Thyroid gland (tissue), 4 donors: ENCODE results near the gene SORL1-AS1.
A peak's percentile ranks its signal among the peaks of the same experiment; 100 is the strongest.

Source experiments
- DNase-seq, 2 donors: peaks; one replicate each; pipeline ENCODE4 v3.0.0-alpha.2; 2019
- H3K27ac ChIP-seq, 3 donors: fragments of 200-600 bp; sonication (generic); 1 replicate in 2 of 3; 2 replicates in 1 of 3; pipeline ENCODE4 v1.5.1; 2016 to 2019; ENCODE audit warnings: mild to moderate bottlenecking in 1 of 3, moderate library complexity in 1 of 3
- H3K27me3 ChIP-seq: fragments of 200-600 bp; sonication (generic); one replicate; pipeline ENCODE4 v1.5.1; 2019
- H3K36me3 ChIP-seq, 2 donors: fragments of 200-600 bp; sonication (generic); one replicate each; pipeline ENCODE4 v1.5.1; 2016 to 2019
- H3K4me1 ChIP-seq, 2 donors: fragments of 200-600 bp; sonication (generic); one replicate each; pipeline ENCODE4 v1.5.1; 2017 to 2019
- H3K4me3 ChIP-seq, 3 donors: fragments of 200-600 bp; sonication (generic); replicated peaks in 1 of 3; 1 replicate in 2 of 3; 2 replicates in 1 of 3; pipeline ENCODE4 v1.5.1; 2016; ENCODE audit warnings: mild to moderate bottlenecking in 1 of 3
- H3K9me3 ChIP-seq: fragments of 200-600 bp; sonication (generic); one replicate; pipeline ENCODE4 v1.5.1; 2017
- CTCF ChIP-seq, 6 experiments: fragments of 200-600 bp in 3 of 6; fragments of 450-650 bp in 3 of 6; sonication (generic) in 3 of 6; IDR thresholded peaks; one replicate each; pipeline ENCODE4 v1.5.1; 2016 to 2019; ENCODE audit warnings: antibody characterized with exemption in 6 of 6, mild to moderate bottlenecking in 2 of 6, inconsistent platforms in 1 of 6, moderate library complexity in 1 of 6
- POLR2A ChIP-seq, 2 donors: fragments of 450-650 bp; IDR thresholded peaks; one replicate each; pipeline ENCODE4 v1.6.1; 2017; ENCODE audit warnings: antibody characterized with exemption in 2 of 2, mild to moderate bottlenecking in 2 of 2, moderate library complexity in 1 of 2
- WGBS, 2 donors: methylation state at CpG; one replicate each; pipeline ENCODE4 v1.1.5; 2017; 5-methylcytosine and 5-hydroxymethylcytosine counted together
- intact Hi-C: fragments of 100-400 bp; cut with DNase I; formaldehyde crosslinking; loops from one replicate; pipeline ENCODE4 v1.15.1; 2023

The SORL1-AS1 gene

GRCh38 chr11:121431820-121432526 lies 20.8 kb downstream of the SORL1-AS1 start:
- H3K4me3 ChIP-seq, result no peak overlapping the region
- H3K4me1 ChIP-seq, result peaks cover 5 to 12% of the 10 kb centered on the region in 2 donors
- TF ChIP-seq POLR2A (IDR thresholded peaks at IDR 0.05) (no peak), CTCF (IDR thresholded peaks at IDR 0.05) (no peak)
- no peak for DNase-seq
- no peak overlapping the region for H3K27ac ChIP-seq
- no peaks in the 10 kb centered on the region for H3K9me3 ChIP-seq
- H3K36me3 ChIP-seq, result no peaks in the 10 kb centered on the region
- H3K27me3 ChIP-seq, result no peaks in the 10 kb centered on the region
- 73 to 93% methylated on average over 4 of the region's 4 CpGs for WGBS, 2 donors
- intact Hi-C loops, result no loop called here

GRCh38 chr11:121429556-121429955 lies 23.2 kb downstream of the SORL1-AS1 start:
- Histone ChIP-seq H3K27me3 (no peaks in the 10 kb centered on the region), H3K4me3 (no peak overlapping the region), H3K4me1 (peaks cover 4 to 7% of the 10 kb centered on the region in 2 donors), H3K9me3 (no peaks in the 10 kb centered on the region), H3K36me3 (no peaks in the 10 kb centered on the region), H3K27ac (no peak overlapping the region)
- no peak for DNase-seq
- WGBS, 2 donors, result 60 to 68% methylated on average over 3 of the region's 3 CpGs
- intact Hi-C loops, result no loop called here
- no peak for TF ChIP-seq POLR2A (IDR thresholded peaks at IDR 0.05)
- no peak for TF ChIP-seq CTCF (IDR thresholded peaks at IDR 0.05)

GRCh38 chr11:121427400-121427744 lies 25.4 kb downstream of the SORL1-AS1 start:
- Histone ChIP-seq H3K9me3 (no peaks in the 10 kb centered on the region), H3K27me3 (no peaks in the 10 kb centered on the region), H3K4me1 (peaks cover 4 to 7% of the 10 kb centered on the region in 2 donors), H3K36me3 (no peaks in the 10 kb centered on the region), H3K27ac (no peak overlapping the region), H3K4me3 (peak overlapping the region in 1 of 3 donors; percentile 6)
- intact Hi-C loops, result no loop called here
- 12 to 16% methylated on average over 8 of the region's 8 CpGs for WGBS, 2 donors
- TF ChIP-seq CTCF (IDR thresholded peaks at IDR 0.05), result no peak
- TF ChIP-seq POLR2A (IDR thresholded peaks at IDR 0.05), result no peak
- DNase-seq, result no peak

- Histone ChIP-seq H3K9me3 (no peaks in the 10 kb centered on the region), H3K27ac (peak overlapping the region in 1 of 3 donors; percentile 31), H3K27me3 (no peaks in the 10 kb centered on the region), H3K4me1 (peaks cover 4 to 7% of the 10 kb centered on the region in 2 donors), H3K36me3 (no peaks in the 10 kb centered on the region), H3K4me3 (peak overlapping the region in 1 of 3 donors; percentile 6)
- WGBS, 2 donors, result 35 to 49% methylated on average over 23 to 28 of the region's 48 CpGs
- TF ChIP-seq POLR2A (IDR thresholded peaks at IDR 0.05) (no peak), CTCF (IDR thresholded peaks at IDR 0.05) (peak in 2 of 6 experiments; percentile 25 to 37)
- intact Hi-C loops, result no loop called here
- DNase-seq, result peak; percentile 63 to 65
Measured at GRCh38 chr11:121426476-121427399, 26.0 kb downstream of the SORL1-AS1 start.

GRCh38 chr11:121425828-121426227 lies 26.9 kb downstream of the SORL1-AS1 start:
- no peak for TF ChIP-seq CTCF (IDR thresholded peaks at IDR 0.05)
- TF ChIP-seq POLR2A (IDR thresholded peaks at IDR 0.05), result no peak
- intact Hi-C loops, result no loop called here

More at GRCh38 chr11:121425828-121426227, 26.9 kb downstream of the SORL1-AS1 start:
- no peaks in the 10 kb centered on the region for H3K27me3 ChIP-seq
- H3K4me3 ChIP-seq, result no peak overlapping the region
- no peak for DNase-seq
- no peak overlapping the region for H3K27ac ChIP-seq
- H3K9me3 ChIP-seq, result no peaks in the 10 kb centered on the region
- H3K4me1 ChIP-seq, result peaks cover 4 to 7% of the 10 kb centered on the region in 2 donors
- 91 to 95% methylated on average over 5 of the region's 5 CpGs for WGBS, 2 donors
- no peaks in the 10 kb centered on the region for H3K36me3 ChIP-seq
